ENCODE measurements around the gene CYP26B1. TPM values are rescaled to one million over a fixed set of nuclear protein-coding genes. Genes with fewer than 3 reads are reported as not detected.

The CYP26B1 gene
- total and polyA plus RNA-seq, 2 experiments from 2014 or later, result 3.9 to 6.5 TPM

DNA sequence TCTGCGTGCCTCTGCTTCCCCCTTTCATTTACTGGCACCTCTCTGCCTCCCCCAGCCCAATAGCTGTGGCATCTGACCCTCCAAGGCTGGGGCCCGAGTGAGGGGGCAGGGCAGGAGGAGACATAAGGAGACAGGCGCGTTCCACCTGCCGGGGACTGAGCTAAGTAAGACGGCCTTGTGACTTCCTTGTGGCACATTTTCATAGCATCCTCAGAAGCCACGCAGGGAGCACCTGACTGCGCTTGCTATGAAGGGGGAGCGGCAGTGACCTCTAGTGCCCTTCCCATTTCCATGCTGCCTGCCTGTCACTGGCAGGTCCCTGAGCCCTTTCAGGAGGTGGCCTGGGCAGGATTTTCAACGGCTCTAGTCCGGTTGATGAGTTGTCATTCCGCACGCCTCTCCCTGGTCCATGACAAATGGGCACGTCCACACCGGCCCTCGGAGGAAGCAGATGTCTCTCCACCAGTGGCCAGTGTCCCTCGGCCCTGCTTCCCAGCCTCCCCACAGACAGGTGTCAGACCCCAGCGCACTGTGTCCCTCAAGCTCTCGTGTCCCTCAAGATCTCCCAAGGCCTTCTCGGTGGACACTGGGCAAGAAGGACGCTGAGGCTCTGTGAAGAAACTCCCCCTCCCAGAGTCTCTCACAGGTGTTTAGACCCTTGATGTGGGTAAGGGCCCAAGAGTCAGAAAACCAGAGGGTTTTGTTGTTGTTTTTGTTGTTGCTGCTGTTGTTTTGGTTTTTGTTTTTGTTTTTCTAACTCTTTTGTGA lies 42.7 kb downstream of the CYP26B1 start:
- Histone ChIP-seq H3K27me3 (peaks cover 14% of the 10 kb centered on the region), H3K4me3 (no peak overlapping the region), H3K9me2 (replicated peaks; ENCODE audit: insufficient read depth) (no peaks in the 10 kb centered on the region), H2AFZ (no peak overlapping the region), H4K20me1 (ENCODE audit: insufficient read depth, poor library complexity, severe bottlenecking) (no peaks in the 10 kb centered on the region), H3K79me2 (no peaks in the 10 kb centered on the region), H3K4me1 (ENCODE audit: insufficient read depth) (no peaks in the 10 kb centered on the region), H3K4me2 (no peak overlapping the region), H3K27ac (no peak overlapping the region), H3K9me3 (ENCODE audit: low read depth) (no peaks in the 10 kb centered on the region), H3K36me3 (replicated peaks; ENCODE audit: insufficient read depth, low read depth) (no peaks in the 10 kb centered on the region)
- TF ChIP-seq, protein P1, sequence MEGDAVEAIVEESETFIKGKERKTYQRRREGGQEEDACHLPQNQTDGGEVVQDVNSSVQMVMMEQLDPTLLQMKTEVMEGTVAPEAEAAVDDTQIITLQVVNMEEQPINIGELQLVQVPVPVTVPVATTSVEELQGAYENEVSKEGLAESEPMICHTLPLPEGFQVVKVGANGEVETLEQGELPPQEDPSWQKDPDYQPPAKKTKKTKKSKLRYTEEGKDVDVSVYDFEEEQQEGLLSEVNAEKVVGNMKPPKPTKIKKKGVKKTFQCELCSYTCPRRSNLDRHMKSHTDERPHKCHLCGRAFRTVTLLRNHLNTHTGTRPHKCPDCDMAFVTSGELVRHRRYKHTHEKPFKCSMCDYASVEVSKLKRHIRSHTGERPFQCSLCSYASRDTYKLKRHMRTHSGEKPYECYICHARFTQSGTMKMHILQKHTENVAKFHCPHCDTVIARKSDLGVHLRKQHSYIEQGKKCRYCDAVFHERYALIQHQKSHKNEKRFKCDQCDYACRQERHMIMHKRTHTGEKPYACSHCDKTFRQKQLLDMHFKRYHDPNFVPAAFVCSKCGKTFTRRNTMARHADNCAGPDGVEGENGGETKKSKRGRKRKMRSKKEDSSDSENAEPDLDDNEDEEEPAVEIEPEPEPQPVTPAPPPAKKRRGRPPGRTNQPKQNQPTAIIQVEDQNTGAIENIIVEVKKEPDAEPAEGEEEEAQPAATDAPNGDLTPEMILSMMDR (IDR thresholded peaks at IDR 0.05; ENCODE audit: poor library complexity), result no peak
- TF ChIP-seq EZH2phosphoT487 (IDR thresholded peaks at IDR 0.05; ENCODE audit: low read depth, severe bottlenecking, unreplicated experiment), result no peak
- TF ChIP-seq EZH2 (IDR thresholded peaks at IDR 0.05; ENCODE audit: borderline replicate concordance), result no peak
- DNase-seq (ENCODE audit: low spot score), result no peak
- WGBS (ENCODE audit: low lambda C conversion rate, missing lambda C conversion rate), result 81% methylated on average over 19 of the region's 21 CpGs

DNA sequence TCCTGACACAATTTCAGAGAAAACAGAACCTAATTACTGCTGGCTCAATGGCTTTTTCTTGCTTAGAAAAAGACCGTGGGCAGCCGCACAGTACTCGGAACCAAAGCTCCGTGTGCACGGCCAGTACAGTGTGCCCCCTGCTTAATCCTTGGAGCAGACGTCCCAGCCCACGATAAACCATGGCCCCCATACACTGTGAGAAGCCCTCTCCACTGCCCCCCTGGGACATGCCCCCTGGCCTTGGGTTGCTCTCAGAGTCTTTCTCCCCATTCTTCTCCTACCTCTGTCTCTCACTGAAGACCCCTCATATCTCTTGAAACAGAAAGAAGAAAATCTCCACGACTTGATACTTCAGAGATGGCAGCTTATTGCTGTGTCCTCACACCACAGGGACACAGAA lies 44.0 kb downstream of the CYP26B1 start:
- H3K27ac ChIP-seq, result no peak overlapping the region
- WGBS (ENCODE audit: low lambda C conversion rate, missing lambda C conversion rate), result 95% methylated on average over 8 of the region's 8 CpGs
- no peaks in the 10 kb centered on the region for H3K36me3 ChIP-seq (replicated peaks; ENCODE audit: insufficient read depth, low read depth)
- no peaks in the 10 kb centered on the region for H3K9me3 ChIP-seq (ENCODE audit: low read depth)
- no peak overlapping the region for H3K4me2 ChIP-seq
- no peak for DNase-seq (ENCODE audit: low spot score)
- no peaks in the 10 kb centered on the region for H3K79me2 ChIP-seq
- H3K4me3 ChIP-seq, result no peak overlapping the region
- H4K20me1 ChIP-seq (ENCODE audit: insufficient read depth, poor library complexity, severe bottlenecking), result no peaks in the 10 kb centered on the region
- H3K9me2 ChIP-seq (replicated peaks; ENCODE audit: insufficient read depth), result no peaks in the 10 kb centered on the region
- H2AFZ ChIP-seq, result no peak overlapping the region
- H3K27me3 ChIP-seq, result peaks cover 23% of the 10 kb centered on the region
- TF ChIP-seq EZH2phosphoT487 (IDR thresholded peaks at IDR 0.05; ENCODE audit: low read depth, severe bottlenecking, unreplicated experiment), result no peak
- TF ChIP-seq EZH2 (IDR thresholded peaks at IDR 0.05; ENCODE audit: borderline replicate concordance), result no peak
- TF ChIP-seq, protein P1 (IDR thresholded peaks at IDR 0.05; ENCODE audit: poor library complexity), result no peak
- H3K4me1 ChIP-seq (ENCODE audit: insufficient read depth), result no peaks in the 10 kb centered on the region

DNA sequence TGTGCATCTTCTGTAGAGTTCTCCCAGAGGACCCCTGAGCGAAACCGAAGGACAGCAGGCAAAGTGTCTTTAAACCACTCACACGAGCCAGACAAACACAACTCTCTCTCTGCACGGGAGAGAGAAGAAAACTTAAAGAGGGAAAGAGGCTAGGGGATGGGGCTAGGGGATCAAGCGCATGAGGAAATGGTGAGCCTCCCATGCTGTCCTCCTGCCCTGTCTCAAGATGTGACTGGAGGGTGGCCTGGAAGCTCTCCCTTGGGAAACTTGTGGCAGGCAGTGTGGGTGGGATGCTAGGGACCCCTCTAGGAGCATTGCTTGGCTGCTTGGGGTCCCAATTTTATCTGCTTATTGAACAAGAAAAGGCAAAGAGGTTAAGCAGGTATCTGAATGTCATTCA lies 44.5 kb downstream of the CYP26B1 start:
- no peak for DNase-seq (ENCODE audit: low spot score)

More for the DNA sequence above, 44.5 kb downstream of the CYP26B1 start:
- Histone ChIP-seq H3K4me3 (no peak overlapping the region), H3K4me2 (no peak overlapping the region), H4K20me1 (ENCODE audit: insufficient read depth, poor library complexity, severe bottlenecking) (no peaks in the 10 kb centered on the region), H3K27me3 (peaks cover 23% of the 10 kb centered on the region), H3K9me2 (replicated peaks; ENCODE audit: insufficient read depth) (no peaks in the 10 kb centered on the region), H3K9me3 (ENCODE audit: low read depth) (no peaks in the 10 kb centered on the region), H3K4me1 (ENCODE audit: insufficient read depth) (no peaks in the 10 kb centered on the region), H2AFZ (no peak overlapping the region), H3K79me2 (no peaks in the 10 kb centered on the region), H3K27ac (no peak overlapping the region), H3K36me3 (replicated peaks; ENCODE audit: insufficient read depth, low read depth) (no peaks in the 10 kb centered on the region)
- TF ChIP-seq EZH2 (IDR thresholded peaks at IDR 0.05; ENCODE audit: borderline replicate concordance), result no peak
- TF ChIP-seq, protein P1 (IDR thresholded peaks at IDR 0.05; ENCODE audit: poor library complexity), result no peak
- TF ChIP-seq EZH2phosphoT487 (IDR thresholded peaks at IDR 0.05; ENCODE audit: low read depth, severe bottlenecking, unreplicated experiment), result no peak
- WGBS (ENCODE audit: low lambda C conversion rate, missing lambda C conversion rate), result 73% methylated on average over 5 of the region's 5 CpGs
